ENCODE data around the gene ITGB1. TPM values are rescaled to one million over a fixed set of nuclear protein-coding genes. Genes with fewer than 3 reads are reported as not detected.
"Not testable (repeated sequence)": the region's sequence is repeated elsewhere in the genome, so short reads cannot be mapped to it uniquely, and the experiment has no call there.

Gene ITGB1
- total and polyA plus RNA-seq, 2 of the 8 experiments (the other 6 are each of a cell fraction or from before 2014, with no cell fraction given) = 82.7 to 321 TPM

- H3K4me3 ChIP-seq (ENCODE audit: extremely low read depth in 1 of 4, insufficient read depth in 2 of 4, low read depth in 3 of 4, low read length in 4 of 4); H4K91ac ChIP-seq (replicated peaks; ENCODE audit: insufficient read length, low read length); H3K9me3 ChIP-seq (ENCODE audit: insufficient read depth in 2 of 2, low read depth in 1 of 2, low read length in 1 of 2); H2BK5ac ChIP-seq (ENCODE audit: low read depth, low read length); H3K4me1 ChIP-seq (replicated peaks in 1 of 4; ENCODE audit: control insufficient read depth in 3 of 4, insufficient read depth in 4 of 4, low read length in 3 of 4); H3K23me2 ChIP-seq (ENCODE audit: low read depth, low read length); H3K14ac ChIP-seq (ENCODE audit: insufficient read length); H3K79me1 ChIP-seq (ENCODE audit: low read depth, low read length); H3K23ac ChIP-seq (ENCODE audit: insufficient read length); DNase-seq (ENCODE audit: low read depth in 1 of 2, low spot score in 2 of 2); H3K9ac ChIP-seq (replicated peaks in 1 of 4; ENCODE audit: extremely low read depth in 1 of 4, low read depth in 3 of 4, low read length in 3 of 4); H3K79me2 ChIP-seq (ENCODE audit: control insufficient read depth in 1 of 2, insufficient read depth in 2 of 2, low read length in 2 of 2); POLR2A ChIA-PET (ENCODE audit: partially characterized antibody); H3K4me2 ChIP-seq (ENCODE audit: insufficient read depth in 1 of 2, low read depth in 2 of 2, low read length in 2 of 2); H2BK15ac ChIP-seq (ENCODE audit: low read length); H2BK20ac ChIP-seq (ENCODE audit: low read length); H3K56ac ChIP-seq (replicated peaks; ENCODE audit: insufficient read length, low read depth, low read length); H3K27me3 ChIP-seq (replicated peaks in 1 of 4; ENCODE audit: control insufficient read depth in 3 of 4, extremely low read depth in 1 of 4, insufficient read depth in 3 of 4, low read length in 3 of 4); H2AFZ ChIP-seq (ENCODE audit: low read length); H2BK120ac ChIP-seq (replicated peaks; ENCODE audit: low read depth, low read length); FAIRE-seq; H3K18ac ChIP-seq (ENCODE audit: extremely low read depth, low read length); H4K20me1 ChIP-seq (replicated peaks in 1 of 2; ENCODE audit: control insufficient read depth in 1 of 2, insufficient read depth in 2 of 2, low read length in 2 of 2); H4K5ac ChIP-seq (ENCODE audit: insufficient read length, low read depth, low read length); H2BK12ac ChIP-seq (ENCODE audit: low read depth, low read length); H2AK5ac ChIP-seq (ENCODE audit: low read depth, low read length); H3K27ac ChIP-seq (ENCODE audit: low read depth, low read length); H3K4ac ChIP-seq (replicated peaks; ENCODE audit: insufficient read length, low read depth, low read length); H4K8ac ChIP-seq (ENCODE audit: extremely low read depth, insufficient read depth, low read length): not testable (repeated sequence)
- 83% methylated on average over 5 of the region's 5 CpGs; no CpG with 5 or more reads in 1 of the 2 experiments for WGBS, 2 experiments (ENCODE audit: extremely low coverage in 1 of 2, insufficient coverage in 1 of 2, insufficient read length in 1 of 2, insufficient replicate concordance in 2 of 2, low coverage in 1 of 2, low lambda C conversion rate in 2 of 2, missing lambda C conversion rate in 1 of 2)
- CTCF ChIA-PET (ENCODE audit: partially characterized antibody) = interaction anchor here (0.6 to 1.3 kb wide), 3 partner anchors 54 to 691 kb away, joined by 3 to 6 read pairs (median 5); no protein-coding TSS in a partner anchor
- peaks cover 3 to 42% (median 30%) of the 10 kb centered on the region in 4 experiments; a peak in 7 of 8 replicates for H3K36me3 ChIP-seq (ENCODE audit: control insufficient read depth in 2 of 4, insufficient read depth in 4 of 4, low read length in 3 of 4)
Observed at GRCh38 chr10:32917817-32918216, 40.2 kb downstream of the ITGB1 start.

Measured in H1 (cell line).